Measurements from ENCODE around the gene NXPH3.

The NXPH3 gene

DNA sequence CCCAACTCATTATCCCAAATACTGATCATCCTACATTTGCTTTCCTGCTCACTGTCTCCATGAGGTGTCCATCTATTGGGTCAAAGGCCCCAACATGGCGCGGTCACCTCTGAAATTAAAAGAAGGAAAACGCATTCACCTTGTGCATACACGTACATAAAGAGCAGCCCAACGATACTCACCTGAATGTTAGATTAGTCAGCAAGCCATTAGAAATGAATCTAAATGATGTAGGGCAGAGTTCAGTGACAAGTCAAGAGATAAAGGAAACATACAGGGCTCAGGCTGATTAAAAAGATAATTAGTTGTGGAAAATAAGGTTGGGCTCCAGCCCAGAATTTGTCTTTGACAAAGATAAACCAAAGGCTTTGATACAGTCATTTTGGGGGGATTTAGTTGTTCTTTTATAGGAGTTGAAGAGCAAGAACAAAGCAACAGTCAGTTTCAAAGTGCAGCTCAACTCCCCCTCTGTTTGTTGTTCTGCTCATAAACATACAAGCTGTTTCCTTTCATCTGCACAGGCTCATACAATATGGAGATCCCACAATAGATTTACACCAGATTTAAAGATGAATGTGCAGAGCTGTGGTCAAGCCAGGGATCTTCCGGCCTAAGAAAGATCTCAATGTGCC lies 21.1 kb downstream of the NXPH3 start:
- H3K4me3 Mint-ChIP-seq: no peak overlapping the region
- no peak overlapping the region for H3K27ac Mint-ChIP-seq

DNA sequence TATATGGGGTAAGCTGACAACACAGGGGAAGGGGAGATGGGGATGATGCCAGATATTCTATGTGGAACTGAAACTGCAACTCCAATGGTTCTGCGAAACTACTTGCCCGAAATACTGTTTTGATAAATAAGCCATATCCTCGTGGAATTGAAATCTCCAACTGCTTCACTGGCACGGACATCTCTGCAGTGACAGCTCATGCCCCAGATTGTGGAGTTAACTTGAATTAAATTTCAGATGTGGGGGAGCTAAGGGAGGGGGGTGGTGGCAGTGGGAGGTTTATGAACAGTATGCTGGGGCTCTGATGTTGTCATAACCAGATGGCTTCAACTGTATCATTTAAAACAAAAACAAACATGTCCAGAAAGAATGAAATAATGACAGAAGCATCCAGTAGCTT lies 21.8 kb downstream of the NXPH3 start:
- Mint-ChIP-seq H3K9me3 (no peaks in the 10 kb centered on the region), H3K27me3 (ENCODE audit: low read depth) (no peaks in the 10 kb centered on the region), H3K4me1 (no peaks in the 10 kb centered on the region), H3K27ac (no peak overlapping the region), H3K36me3 (ENCODE audit: low read depth) (peaks cover 70% of the 10 kb centered on the region), H3K4me3 (no peak overlapping the region)
- TF ChIP-seq, protein P1, sequence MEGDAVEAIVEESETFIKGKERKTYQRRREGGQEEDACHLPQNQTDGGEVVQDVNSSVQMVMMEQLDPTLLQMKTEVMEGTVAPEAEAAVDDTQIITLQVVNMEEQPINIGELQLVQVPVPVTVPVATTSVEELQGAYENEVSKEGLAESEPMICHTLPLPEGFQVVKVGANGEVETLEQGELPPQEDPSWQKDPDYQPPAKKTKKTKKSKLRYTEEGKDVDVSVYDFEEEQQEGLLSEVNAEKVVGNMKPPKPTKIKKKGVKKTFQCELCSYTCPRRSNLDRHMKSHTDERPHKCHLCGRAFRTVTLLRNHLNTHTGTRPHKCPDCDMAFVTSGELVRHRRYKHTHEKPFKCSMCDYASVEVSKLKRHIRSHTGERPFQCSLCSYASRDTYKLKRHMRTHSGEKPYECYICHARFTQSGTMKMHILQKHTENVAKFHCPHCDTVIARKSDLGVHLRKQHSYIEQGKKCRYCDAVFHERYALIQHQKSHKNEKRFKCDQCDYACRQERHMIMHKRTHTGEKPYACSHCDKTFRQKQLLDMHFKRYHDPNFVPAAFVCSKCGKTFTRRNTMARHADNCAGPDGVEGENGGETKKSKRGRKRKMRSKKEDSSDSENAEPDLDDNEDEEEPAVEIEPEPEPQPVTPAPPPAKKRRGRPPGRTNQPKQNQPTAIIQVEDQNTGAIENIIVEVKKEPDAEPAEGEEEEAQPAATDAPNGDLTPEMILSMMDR (IDR thresholded peaks at IDR 0.05; ENCODE audit: unreplicated experiment in 3 of 3): no peak

More for the DNA sequence above, 21.1 kb downstream of the NXPH3 start:
- TF ChIP-seq, protein P1 (IDR thresholded peaks at IDR 0.05; ENCODE audit: unreplicated experiment in 3 of 3): no peak
- no peaks in the 10 kb centered on the region for H3K27me3 Mint-ChIP-seq (ENCODE audit: low read depth)
- no peaks in the 10 kb centered on the region for H3K9me3 Mint-ChIP-seq
- peaks cover 69% of the 10 kb centered on the region for H3K36me3 Mint-ChIP-seq (ENCODE audit: low read depth)
- no peaks in the 10 kb centered on the region for H3K4me1 Mint-ChIP-seq

DNA sequence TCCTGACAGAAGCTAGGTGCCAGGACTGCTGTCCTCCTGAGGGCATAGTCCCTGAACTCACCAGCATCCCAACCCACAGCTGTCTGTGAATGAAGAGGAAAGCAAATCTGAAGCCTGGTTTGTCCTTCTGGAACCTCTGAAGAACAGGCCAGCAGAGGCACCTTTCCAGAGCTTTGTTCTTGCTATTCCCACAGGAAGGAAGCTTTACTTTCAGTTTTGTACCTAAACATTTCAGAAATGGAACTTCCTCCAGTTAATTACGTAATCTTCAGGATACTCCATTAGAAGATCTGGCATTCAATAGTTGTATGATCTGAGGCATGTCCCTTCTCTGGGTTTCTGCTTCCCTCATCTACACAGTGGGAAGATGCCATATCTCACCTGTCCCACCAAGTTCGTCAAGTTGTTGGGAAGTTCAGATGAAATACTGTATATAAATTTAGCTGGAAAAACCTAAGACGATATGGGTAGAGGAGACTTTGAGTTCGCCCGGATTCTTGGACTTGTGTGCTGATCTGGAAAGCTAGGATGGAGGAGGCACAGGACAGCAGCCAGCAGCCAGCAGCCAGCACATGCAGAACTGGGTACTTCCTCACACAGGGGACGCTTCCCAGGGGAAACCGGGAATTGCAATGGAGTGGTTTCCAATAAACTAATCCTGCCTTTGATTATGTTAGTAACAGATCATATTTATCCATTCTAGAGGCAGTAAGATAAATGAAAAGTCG lies 22.4 kb downstream of the NXPH3 start:
- Mint-ChIP-seq H3K27me3 (ENCODE audit: low read depth) (no peaks in the 10 kb centered on the region), H3K36me3 (ENCODE audit: low read depth) (peaks cover 72% of the 10 kb centered on the region), H3K4me3 (no peak overlapping the region), H3K4me1 (no peaks in the 10 kb centered on the region), H3K9me3 (no peaks in the 10 kb centered on the region), H3K27ac (no peak overlapping the region)
- TF ChIP-seq, protein P1 (IDR thresholded peaks at IDR 0.05; ENCODE audit: unreplicated experiment in 3 of 3): no peak

DNA sequence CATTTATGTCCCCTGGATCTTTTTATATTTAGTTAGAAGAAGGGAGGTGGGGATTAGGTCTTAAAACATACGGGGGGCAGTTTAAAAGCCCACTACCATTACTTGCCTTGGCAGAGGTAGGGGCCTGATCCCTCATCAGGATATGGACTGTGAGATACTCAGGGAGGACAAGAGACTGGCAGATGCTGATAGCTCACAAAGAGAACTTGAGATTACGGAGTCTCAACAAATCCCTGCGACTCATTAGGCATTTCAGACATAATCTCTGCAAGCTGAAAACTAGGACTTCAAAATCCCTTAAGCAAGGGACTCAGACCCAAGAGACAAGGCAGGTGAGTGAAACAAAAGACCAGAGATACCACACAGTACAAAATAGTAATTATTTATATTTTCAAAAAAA lies 23.2 kb downstream of the NXPH3 start:
- no peak overlapping the region for H3K4me3 Mint-ChIP-seq
- H3K4me1 Mint-ChIP-seq: no peaks in the 10 kb centered on the region
- no peaks in the 10 kb centered on the region for H3K27me3 Mint-ChIP-seq (ENCODE audit: low read depth)
- H3K27ac Mint-ChIP-seq: no peak overlapping the region
- no peaks in the 10 kb centered on the region for H3K9me3 Mint-ChIP-seq
- TF ChIP-seq, protein P1 (IDR thresholded peaks at IDR 0.05; ENCODE audit: unreplicated experiment in 3 of 3): no peak
- H3K36me3 Mint-ChIP-seq (ENCODE audit: low read depth): peaks cover 79% of the 10 kb centered on the region

DNA sequence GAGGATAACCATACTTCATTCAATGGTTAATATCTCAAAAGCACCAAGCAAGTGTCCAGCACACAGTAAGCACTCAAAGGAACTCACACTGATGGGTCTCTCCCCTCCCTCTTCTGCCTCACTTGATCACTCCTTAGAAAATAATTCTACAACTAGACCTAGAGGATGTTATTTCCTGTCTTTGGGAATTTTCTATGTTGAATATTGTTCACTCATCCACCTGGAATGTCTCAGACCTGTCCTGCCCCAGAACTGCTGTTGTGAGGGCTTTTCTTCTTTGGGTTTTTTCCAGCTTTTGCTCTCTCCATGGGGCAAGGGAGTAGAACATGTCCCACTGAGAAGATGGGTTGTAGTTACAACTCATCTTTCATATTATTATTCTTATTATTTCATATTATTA lies 25.3 kb downstream of the NXPH3 start:
- no peaks in the 10 kb centered on the region for H3K27me3 Mint-ChIP-seq (ENCODE audit: low read depth)
- H3K9me3 Mint-ChIP-seq: no peaks in the 10 kb centered on the region
- H3K27ac Mint-ChIP-seq: no peak overlapping the region
- H3K4me3 Mint-ChIP-seq: no peak overlapping the region
- TF ChIP-seq, protein P1 (IDR thresholded peaks at IDR 0.05; ENCODE audit: unreplicated experiment in 3 of 3): no peak
- peaks cover 82% of the 10 kb centered on the region for H3K36me3 Mint-ChIP-seq (ENCODE audit: low read depth)
- H3K4me1 Mint-ChIP-seq: no peaks in the 10 kb centered on the region

DNA sequence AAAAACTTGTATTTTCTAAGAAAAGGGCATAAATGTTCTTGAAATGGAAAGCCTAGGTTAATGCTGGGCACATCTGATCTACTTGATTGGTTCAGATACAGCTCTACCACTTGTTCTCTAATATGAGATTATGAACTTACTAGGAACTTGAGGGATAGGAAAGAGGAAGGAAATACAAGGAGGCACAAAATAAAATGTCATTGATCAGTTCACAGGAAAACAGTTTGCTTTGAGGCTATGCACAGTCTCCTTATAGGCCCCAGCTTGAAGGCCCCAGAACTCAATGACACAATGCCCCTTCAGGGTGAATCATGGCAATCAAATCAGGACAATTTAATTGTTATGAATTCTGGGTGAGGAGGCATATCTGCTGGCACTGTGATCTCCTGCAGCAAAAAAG lies 27.1 kb downstream of the NXPH3 start:
- Mint-ChIP-seq H3K4me3 (no peak overlapping the region), H3K36me3 (ENCODE audit: low read depth) (peaks cover 76% of the 10 kb centered on the region), H3K9me3 (no peaks in the 10 kb centered on the region), H3K4me1 (no peaks in the 10 kb centered on the region), H3K27me3 (ENCODE audit: low read depth) (no peaks in the 10 kb centered on the region), H3K27ac (no peak overlapping the region)
- TF ChIP-seq, protein P1 (IDR thresholded peaks at IDR 0.05; ENCODE audit: unreplicated experiment in 3 of 3): no peak

Data from nephron (organoid).